Measurements from ENCODE around the gene KLF7. TPM values are rescaled to one million over a fixed set of nuclear protein-coding genes. Genes with fewer than 3 reads are reported as not detected.

The KLF7 gene
- polyA plus RNA-seq, 3 donors = 9.4 to 40.7 (median 10.3) TPM

DNA sequence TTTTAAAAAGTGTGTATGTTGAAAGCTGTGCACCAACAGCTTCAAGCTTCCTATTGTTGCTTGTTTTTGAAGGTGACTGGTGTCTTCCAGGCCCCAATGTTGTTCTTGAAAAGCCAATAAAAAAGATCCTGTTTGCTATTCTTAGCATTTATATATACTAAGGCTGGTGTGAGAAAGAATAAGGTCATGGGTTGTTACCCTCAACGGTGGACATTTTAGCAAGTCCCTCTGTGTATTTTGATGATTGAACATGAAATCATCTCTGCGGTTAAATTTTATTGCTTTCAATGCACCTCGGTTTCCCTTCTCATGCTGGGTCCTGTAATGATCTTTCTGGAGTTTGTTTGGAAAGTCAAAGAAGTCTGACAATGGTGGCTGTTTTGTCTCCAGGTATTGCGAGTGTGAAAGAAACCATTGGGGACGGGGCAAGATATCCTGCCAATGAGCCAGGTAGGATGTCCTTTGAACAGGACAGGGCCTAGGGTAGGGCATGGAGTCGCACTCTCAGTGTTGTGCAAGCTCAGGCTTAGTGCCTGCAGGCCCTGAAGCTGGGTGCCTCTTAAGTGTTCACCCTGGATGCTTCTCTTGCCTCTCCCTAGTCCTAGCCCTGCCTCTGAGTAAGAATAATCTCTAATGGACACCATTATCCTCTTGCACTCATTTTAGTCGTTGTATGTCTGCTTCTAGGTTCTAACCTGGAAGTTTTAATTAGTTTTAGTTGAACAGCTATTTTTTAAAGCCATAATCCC, 16.0 kb upstream of the KLF7 start:
- Histone ChIP-seq H3K4me3 (replicated peaks in 1 of 3; ENCODE audit: low read depth in 2 of 3, low read length in 3 of 3) (no peak overlapping the region), H3K9me3 (replicated peaks in 1 of 2; ENCODE audit: control insufficient read depth in 1 of 2, insufficient read depth in 1 of 2, low read length in 2 of 2) (no peaks in the 10 kb centered on the region), H3K27me3 (ENCODE audit: control insufficient read depth in 2 of 2, insufficient read depth in 2 of 2, low read length in 2 of 2) (no peaks in the 10 kb centered on the region), H3K27ac (ENCODE audit: low read depth in 1 of 2, low read length in 2 of 2) (no peak overlapping the region), H3K4me2 (replicated peaks; ENCODE audit: extremely low read depth, low read length, poor library complexity, severe bottlenecking) (no peak overlapping the region), H3K4me1 (ENCODE audit: control insufficient read depth in 1 of 2, insufficient read depth in 2 of 2, low read length in 2 of 2) (peaks cover 3% of the 10 kb centered on the region in 2 donors), H2AFZ (ENCODE audit: insufficient read depth, low read depth, low read length, poor library complexity, severe bottlenecking) (no peak overlapping the region), H3K79me2 (ENCODE audit: insufficient read depth, low read length) (no peaks in the 10 kb centered on the region), H3K36me3 (replicated peaks in 1 of 2; ENCODE audit: control insufficient read depth in 1 of 2, insufficient read depth in 2 of 2, low read length in 2 of 2) (no peaks in the 10 kb centered on the region), H4K20me1 (ENCODE audit: insufficient read depth, low read length) (no peaks in the 10 kb centered on the region), H3K9ac (ENCODE audit: insufficient read depth, low read length, poor library complexity, severe bottlenecking) (no peak overlapping the region)
- no peaks in the 10 kb centered on the region for H3K27me3 Mint-ChIP-seq (ENCODE audit: low read depth in 3 of 3)
- H3K9me3 Mint-ChIP-seq = peaks cover 2 to 3% (median 2%) of the 10 kb centered on the region in 7 donors
- no peak overlapping the region for H3K27ac Mint-ChIP-seq
- no peak overlapping the region for H3K4me3 Mint-ChIP-seq
- peaks cover 3% of the 10 kb centered on the region for H3K4me1 Mint-ChIP-seq
- DNase-seq = no peak
- 97% methylated on average over 6 of the region's 7 CpGs for WGBS (ENCODE audit: insufficient coverage)
- TF ChIP-seq, protein P1, sequence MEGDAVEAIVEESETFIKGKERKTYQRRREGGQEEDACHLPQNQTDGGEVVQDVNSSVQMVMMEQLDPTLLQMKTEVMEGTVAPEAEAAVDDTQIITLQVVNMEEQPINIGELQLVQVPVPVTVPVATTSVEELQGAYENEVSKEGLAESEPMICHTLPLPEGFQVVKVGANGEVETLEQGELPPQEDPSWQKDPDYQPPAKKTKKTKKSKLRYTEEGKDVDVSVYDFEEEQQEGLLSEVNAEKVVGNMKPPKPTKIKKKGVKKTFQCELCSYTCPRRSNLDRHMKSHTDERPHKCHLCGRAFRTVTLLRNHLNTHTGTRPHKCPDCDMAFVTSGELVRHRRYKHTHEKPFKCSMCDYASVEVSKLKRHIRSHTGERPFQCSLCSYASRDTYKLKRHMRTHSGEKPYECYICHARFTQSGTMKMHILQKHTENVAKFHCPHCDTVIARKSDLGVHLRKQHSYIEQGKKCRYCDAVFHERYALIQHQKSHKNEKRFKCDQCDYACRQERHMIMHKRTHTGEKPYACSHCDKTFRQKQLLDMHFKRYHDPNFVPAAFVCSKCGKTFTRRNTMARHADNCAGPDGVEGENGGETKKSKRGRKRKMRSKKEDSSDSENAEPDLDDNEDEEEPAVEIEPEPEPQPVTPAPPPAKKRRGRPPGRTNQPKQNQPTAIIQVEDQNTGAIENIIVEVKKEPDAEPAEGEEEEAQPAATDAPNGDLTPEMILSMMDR (IDR thresholded peaks at IDR 0.05) = no peak
- intact Hi-C loops (cut with micrococcal nuclease) = no loop called here
- H3K36me3 Mint-ChIP-seq = no peaks in the 10 kb centered on the region

DNA sequence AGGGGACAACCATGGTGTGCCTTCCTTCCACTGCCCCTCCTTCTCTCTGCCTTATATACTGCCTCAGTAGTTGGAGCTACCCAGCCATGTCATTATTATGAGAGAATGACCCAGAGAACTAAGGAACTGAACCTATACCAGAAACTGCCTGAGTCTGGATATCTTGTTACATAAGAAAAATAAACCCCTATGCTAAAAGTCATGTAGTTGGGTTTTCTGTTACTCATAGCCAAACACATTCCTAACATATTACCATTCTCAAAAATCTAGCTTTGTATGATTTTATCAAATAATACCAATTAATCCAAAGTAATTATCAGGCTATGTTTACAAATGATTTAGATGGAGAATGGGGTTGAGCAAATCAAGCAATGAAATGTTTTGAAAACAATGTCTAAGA, 15.0 kb upstream of the KLF7 start:
- intact Hi-C loops (cut with micrococcal nuclease) = no loop called here
- no peak for DNase-seq
- Histone ChIP-seq H4K20me1 (ENCODE audit: insufficient read depth, low read length) (no peaks in the 10 kb centered on the region), H3K4me1 (ENCODE audit: control insufficient read depth in 1 of 2, insufficient read depth in 2 of 2, low read length in 2 of 2) (peaks cover 9 to 12% of the 10 kb centered on the region in 2 donors), H3K27ac (ENCODE audit: low read depth in 1 of 2, low read length in 2 of 2) (no peak overlapping the region), H3K36me3 (replicated peaks in 1 of 2; ENCODE audit: control insufficient read depth in 1 of 2, insufficient read depth in 2 of 2, low read length in 2 of 2) (no peaks in the 10 kb centered on the region), H3K9me3 (replicated peaks in 1 of 2; ENCODE audit: control insufficient read depth in 1 of 2, insufficient read depth in 1 of 2, low read length in 2 of 2) (no peaks in the 10 kb centered on the region), H3K79me2 (ENCODE audit: insufficient read depth, low read length) (no peaks in the 10 kb centered on the region), H3K4me3 (replicated peaks in 1 of 3; ENCODE audit: low read depth in 2 of 3, low read length in 3 of 3) (no peak overlapping the region), H3K4me2 (replicated peaks; ENCODE audit: extremely low read depth, low read length, poor library complexity, severe bottlenecking) (no peak overlapping the region), H3K9ac (ENCODE audit: insufficient read depth, low read length, poor library complexity, severe bottlenecking) (no peak overlapping the region), H3K27me3 (ENCODE audit: control insufficient read depth in 2 of 2, insufficient read depth in 2 of 2, low read length in 2 of 2) (no peaks in the 10 kb centered on the region), H2AFZ (ENCODE audit: insufficient read depth, low read depth, low read length, poor library complexity, severe bottlenecking) (no peak overlapping the region)
- TF ChIP-seq, protein P1 (IDR thresholded peaks at IDR 0.05) = no peak
- peaks cover 0 to 1% (median 0%) of the 10 kb centered on the region in 7 donors for H3K9me3 Mint-ChIP-seq
- no peak overlapping the region for H3K4me3 Mint-ChIP-seq
- H3K27ac Mint-ChIP-seq = no peak overlapping the region
- no peaks in the 10 kb centered on the region for H3K27me3 Mint-ChIP-seq (ENCODE audit: low read depth in 3 of 3)
- H3K4me1 Mint-ChIP-seq = peaks cover 12% of the 10 kb centered on the region
- no peaks in the 10 kb centered on the region for H3K36me3 Mint-ChIP-seq

Data from CD14-positive monocyte (primary cell).